G401.6 (cell line): Measurements from ENCODE around the gene RAC2.

ENCODE experiments used
- FAIRE-seq: peaks from 2 replicates; lab custom pipeline; 2012; peaks lifted over from hg19 to GRCh38; lab: Jason Lieb, UNC

The RAC2 gene

DNA sequence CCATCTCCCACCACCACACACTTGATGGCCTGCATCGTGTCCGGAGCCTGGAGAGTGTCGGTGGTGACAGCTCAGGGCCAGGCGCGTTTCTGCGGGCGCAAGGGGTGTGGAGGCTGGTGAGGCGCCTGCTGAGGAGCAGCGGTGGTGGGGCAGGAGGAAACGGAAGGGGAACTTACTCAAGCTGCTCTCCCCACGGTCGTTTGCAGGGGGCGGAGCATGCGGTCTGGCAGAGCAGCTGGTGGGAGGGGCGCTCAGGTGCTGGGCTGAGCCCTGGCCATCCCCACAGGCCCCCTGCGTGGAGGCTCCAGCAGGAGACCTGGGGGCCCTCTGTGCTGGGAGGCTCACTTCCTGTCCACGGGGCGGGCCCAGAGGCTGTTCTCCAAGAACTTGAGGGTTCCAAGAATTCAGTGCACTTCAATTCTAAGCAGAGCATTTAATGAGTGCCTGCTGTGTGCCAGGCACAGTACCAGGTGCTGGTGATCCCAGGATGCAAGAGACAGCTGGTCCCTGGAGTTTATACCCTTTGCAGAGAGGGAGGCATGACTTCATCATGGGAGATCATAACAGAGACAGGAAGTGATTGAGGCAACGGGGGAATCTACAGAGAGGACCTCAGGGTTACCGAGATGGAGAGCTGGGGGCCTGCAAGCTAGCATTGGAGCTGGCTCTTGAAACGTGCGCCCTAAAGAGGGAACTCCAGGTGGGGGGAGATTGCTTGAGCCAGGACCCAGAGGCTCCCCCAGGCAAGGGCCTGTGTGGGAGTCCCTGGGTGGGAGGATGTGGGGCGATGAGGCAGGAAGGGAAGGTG lies at the start of gene RAC2:
TSS of gene RAC2 (minus strand) at position 156 of the 808 bp plus-strand sequence. CDS start at position 35, 121 bp downstream.
- FAIRE-seq = no peak

DNA sequence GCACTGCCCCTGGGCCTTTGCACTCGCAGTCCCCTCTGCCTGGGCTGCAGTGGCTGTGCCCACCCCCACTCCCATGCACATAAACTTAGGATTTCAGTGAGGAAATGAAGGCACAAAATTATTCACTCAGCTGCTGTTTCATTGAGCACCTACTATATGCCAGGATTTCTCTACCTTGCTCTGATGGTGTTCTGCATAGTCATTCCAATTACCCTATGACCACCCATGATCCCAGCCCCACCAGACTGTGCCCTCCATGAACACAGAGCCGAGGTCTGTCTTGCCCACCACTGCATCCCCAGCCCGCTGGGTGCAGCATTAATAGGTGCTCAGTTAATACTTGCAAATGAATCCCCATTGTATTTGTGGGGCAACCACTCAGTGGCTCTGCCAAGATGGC lies 49.1 kb upstream of the RAC2 start:
- no peak for FAIRE-seq

GRCh38 chr22:37292641-37293040 lies 48.6 kb upstream of the RAC2 start:
- FAIRE-seq = no peak

DNA sequence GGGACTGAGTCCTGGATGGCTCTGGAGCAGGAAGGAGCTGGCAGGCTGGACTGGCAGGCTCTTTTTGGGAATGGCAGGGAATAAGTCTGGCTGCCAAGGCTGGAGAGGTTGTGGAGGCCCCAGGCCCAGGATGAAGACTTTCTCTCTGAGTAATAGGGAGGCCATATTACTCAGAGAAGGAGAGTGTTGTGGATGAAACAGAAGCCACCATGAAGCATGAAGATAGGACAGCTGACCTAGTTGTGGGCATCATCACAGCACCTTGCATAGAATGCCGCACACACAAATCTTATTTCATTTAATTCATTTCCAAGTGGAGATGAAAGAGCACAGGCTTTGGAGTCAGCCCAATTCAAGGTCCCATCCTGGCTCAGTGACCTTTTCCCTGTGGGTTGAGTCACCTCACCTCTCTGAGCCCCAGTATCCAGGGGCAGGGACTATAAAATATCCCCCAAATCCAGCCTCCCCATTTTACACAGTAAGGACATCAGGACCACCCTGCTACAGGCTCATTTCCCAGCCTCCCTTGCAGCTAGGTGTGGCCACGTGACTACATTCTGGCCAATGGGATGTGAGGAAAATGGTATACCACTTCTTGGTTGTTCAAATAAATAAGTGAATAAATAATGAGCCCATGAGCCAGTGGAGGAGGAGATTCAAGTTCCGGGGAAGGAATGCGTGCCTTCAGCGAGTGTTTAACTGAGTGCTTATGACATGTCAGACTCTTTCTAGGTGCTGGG lies 47.7 kb upstream of the RAC2 start:
- no peak for FAIRE-seq

DNA sequence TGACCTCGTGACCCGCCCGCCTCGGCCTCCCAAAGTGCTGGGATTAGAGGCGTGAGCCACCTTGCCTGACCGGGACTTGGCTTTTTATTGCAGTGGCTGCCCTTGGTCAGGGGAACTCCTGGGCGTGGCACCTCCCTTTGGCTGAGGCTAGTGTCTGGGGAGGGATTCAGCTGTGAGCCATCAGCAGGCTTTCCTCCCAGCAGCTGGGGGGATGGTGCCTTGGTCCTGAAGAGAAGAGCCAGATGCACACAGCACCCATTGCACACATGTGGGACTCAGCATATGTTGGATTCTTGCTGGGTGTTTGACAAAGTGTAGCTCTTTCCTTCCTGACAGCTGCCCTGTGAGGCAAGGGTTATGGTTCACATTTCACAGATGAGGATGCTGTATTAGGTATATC lies 46.7 kb upstream of the RAC2 start:
- FAIRE-seq = no peak

GRCh38 chr22:37289156-37289735 lies 45.2 kb upstream of the RAC2 start:
- FAIRE-seq = no peak

- no peak for FAIRE-seq
Measured at GRCh38 chr22:37288521-37288920, 44.5 kb upstream of the RAC2 start.

GRCh38 chr22:37287550-37287951 lies 43.5 kb upstream of the RAC2 start:
- FAIRE-seq = no peak

DNA sequence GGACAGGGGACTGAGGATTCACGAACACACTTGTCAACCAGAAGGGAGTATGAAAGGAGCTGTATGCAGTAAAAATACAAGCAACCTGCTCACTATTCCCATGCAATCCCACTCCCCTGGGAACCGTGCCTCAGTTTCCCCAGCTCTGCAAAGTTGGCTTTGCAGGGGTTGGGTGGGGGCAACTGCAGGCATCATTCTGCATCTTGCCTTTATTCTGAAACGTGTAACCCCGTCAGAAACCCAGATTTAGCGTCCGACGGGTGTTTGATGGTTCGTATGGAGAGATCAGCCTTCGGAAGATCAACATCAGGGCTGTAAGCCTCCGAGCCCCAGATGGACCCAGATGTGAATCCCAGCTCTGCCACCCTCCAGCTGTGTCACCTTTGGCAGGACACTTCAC lies 41.9 kb upstream of the RAC2 start:
- no peak for FAIRE-seq

DNA sequence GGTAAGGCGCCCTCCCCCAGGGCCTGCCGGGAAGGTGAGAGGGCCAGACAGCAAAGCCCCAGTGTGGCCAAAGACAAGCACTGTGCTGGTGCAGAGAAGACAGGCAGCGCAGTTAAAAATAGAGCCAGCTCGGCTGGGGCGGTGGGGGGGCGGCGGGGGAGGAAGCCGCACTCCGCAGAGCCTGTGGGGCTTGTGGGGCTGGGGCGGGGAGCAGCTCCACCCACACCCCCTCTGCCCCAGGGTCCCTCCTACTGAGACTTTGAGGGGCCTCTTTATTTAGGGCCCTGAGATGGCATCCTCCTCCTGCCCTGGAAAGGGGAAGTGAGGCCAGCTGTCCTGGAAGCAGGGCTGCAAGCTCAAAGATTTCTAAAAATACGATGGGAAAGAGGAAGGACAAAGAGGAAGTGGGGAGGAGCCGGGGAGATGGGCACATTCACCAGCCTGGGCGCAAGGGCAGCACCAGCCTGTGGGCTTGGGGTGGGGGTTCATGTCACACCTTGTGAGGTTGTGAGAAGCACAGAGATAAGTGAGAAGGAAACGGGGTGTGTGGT lies 40.8 kb upstream of the RAC2 start:
- FAIRE-seq = no peak

DNA sequence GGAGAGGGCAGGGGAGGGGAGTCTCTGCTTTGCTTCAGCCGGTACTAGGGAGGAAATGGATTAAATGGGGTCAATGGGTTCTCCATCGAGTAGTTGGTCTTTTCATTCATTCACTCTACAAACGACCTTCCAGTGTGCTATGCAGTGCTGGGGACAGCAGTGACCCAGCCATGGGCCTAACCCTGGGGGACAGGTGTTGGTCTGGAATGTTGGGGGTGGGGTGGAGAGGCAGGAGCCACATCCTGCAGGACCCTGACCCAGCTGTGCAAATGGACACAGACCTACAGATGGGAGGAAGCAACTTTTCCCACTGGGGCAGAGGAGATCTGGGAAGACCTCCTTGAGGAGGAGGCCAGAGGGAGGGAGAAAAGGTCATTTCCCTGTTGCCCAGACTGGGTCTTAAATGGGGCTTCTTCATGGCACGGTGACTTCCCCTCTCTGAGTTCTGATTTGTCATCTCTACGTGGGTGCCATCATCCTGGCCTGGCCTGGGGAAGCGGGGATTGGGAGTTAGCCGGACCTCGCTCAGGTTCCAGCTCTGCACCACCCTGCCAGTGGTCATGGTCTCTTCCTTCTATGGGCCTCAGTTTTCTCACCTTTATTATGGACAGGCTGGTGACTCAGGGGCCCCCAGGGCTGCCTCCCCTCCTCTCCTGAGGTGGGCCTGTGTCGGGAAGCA lies 40.2 kb upstream of the RAC2 start:
- FAIRE-seq = no peak

DNA sequence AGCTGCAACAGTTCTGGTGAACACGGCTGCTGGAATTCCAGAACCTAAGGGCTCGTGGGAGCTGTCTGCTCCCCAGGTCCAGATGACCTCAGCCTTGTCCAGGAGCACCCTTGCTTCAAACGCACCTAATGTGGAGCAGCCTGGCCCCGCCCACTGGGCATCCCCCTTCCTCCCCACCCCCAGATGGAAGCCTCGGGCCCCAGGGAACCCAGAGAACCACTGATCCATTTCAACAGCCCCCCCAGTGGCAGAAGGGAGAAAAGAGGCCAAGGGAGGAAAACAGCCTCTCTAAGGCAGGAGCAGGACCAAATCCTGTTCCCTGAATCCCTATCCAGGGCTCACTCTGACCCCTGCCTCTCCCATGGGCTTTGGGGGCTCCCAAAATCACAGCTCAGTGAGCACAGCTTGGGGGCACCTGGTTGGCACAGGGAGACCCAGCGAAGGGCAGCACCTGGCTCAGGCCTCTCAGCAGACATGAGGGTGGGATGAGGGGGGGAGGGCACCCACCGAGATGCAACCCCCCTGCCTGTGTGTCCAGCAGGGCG lies 39.4 kb upstream of the RAC2 start:
- no peak for FAIRE-seq

- no peak for FAIRE-seq
Measured at GRCh38 chr22:37282385-37282677, 38.3 kb upstream of the RAC2 start, which contains the start of gene CYTH4. CYTH4 (plus strand) TSS chr22:37282508; CDS start chr22:37282570, 62 bp downstream.

- FAIRE-seq = no peak
Measured at GRCh38 chr22:37281646-37282384, 37.7 kb upstream of the RAC2 start.

DNA sequence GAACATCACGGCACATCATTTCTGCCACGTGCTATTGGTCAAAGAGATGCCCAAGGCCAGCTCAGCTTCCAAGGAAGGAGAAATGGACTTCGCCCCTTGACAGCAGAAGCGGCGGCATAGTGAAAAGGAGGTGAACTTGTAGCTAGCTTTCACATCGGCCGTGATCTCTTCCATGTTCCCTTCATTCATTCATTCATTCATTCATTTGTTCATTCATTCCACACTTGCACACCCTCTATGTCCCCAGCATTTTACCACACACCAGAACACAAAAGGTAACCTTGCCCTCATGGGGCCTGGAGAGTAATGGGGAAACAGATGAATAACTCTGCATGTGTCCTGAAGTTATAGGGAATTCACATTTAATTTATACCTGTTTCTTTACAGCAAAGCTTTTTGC lies 37.1 kb upstream of the RAC2 start:
- no peak for FAIRE-seq

DNA sequence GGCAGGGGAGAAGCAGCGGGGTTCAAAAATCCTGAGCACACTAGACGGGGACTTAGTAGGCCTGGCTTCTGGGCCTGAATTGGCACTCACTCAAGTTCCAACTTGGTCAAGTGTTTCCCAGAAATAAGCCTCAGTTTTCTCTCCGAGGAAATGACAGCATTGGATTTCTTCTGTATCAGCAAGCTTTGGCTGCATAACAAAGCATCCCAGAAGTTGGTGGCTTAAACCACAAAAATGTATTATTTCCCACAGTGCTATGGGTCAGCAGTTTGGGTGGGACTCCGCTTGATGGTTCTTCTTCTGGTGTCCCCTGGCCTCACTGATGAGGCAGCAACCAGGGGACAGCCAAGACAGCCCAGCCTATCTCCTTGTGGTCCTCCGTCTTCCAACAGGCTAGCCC lies 36.6 kb upstream of the RAC2 start:
- no peak for FAIRE-seq

- no peak for FAIRE-seq
Measured at GRCh38 chr22:37279331-37280181, 35.5 kb upstream of the RAC2 start.

GRCh38 chr22:37278261-37278660 lies 34.2 kb upstream of the RAC2 start:
- FAIRE-seq = no peak

GRCh38 chr22:37277384-37277783 lies 33.3 kb upstream of the RAC2 start:
- no peak for FAIRE-seq

- FAIRE-seq = no peak
Measured at GRCh38 chr22:37276776-37277175, 32.7 kb upstream of the RAC2 start.

DNA sequence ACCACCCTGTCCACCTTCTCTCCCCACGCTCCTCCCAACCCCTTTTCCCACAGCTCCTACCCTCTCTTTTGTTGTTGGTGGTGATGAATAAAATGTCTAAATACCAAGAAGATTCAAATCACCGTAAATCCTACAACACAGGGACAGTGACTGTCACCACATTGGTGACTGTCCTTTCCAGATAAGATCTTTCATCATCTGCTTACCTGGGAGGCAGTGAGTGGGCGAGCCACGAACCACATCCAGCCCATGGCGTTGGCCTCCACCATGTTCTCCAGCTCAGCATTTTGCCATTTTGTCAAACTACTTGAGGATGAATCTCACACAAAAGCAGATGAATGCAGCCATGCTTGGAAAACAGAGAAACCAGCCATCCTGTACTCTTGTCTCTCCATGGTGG lies 31.6 kb upstream of the RAC2 start:
- no peak for FAIRE-seq
